ENCODE results near the gene FAM163B.

FAM163B gene

DNA sequence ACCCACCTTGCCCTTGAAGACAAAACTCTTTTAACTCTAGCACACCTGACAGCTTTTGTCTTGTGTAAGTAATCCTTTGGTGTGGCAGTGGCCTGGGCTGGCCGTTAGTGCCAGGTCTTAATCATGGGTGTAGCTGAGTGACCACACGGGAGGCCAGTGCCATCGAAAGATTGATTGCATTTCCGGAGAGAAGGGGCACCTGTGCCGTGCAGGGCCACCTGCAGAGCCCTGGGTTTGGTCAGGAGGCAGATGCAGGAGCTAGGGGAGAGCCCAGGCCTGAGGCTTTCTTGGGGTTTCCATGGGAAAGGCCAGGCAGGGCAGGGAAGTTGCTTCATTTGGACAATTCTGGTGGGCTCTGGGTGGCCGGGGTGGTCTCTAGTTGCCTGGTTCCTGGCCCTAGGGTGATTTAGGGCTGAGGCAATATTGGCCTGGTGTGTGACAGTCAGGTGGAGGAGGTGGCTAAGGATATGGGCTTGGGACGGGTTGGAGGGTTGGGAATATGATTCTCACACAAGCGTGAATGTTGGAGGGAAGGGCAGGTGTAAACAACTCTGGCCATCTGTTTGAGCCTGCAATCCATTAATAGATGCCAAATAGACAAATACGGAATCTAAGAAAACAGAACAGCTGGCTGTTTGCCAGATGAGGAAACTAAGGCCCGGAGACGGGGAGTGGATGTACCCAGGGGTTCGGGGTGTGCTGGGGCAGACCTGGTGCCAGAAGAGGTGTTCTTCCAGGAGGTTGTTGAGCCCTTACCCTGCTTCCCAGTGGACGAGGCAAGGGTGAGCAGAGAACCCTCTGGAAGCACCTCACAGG is 31.6 kb upstream of the FAM163B start:
- TF ChIP-seq KLF16 (tag by site-specific recombination; IDR thresholded peaks at IDR 0.05) (no peak), KLF10 (tag by site-specific recombination; IDR thresholded peaks at IDR 0.05) (no peak), ZNF184 (tag by site-specific recombination; IDR thresholded peaks at IDR 0.05) (no peak), ZNF324 (tag by site-specific recombination; IDR thresholded peaks at IDR 0.05) (no peak), ZNF266 (tag by site-specific recombination; IDR thresholded peaks at IDR 0.05; ENCODE audit: low read depth) (no peak), ZNF561 (tag by site-specific recombination; IDR thresholded peaks at IDR 0.05; ENCODE audit: borderline replicate concordance) (no peak), SCRT2 (tag by site-specific recombination; IDR thresholded peaks at IDR 0.05) (no peak), ZNF24 (tag by site-specific recombination; IDR thresholded peaks at IDR 0.05) (no peak), ZNF548 (tag by site-specific recombination; IDR thresholded peaks at IDR 0.05) (no peak), ZNF391 (tag by site-specific recombination; IDR thresholded peaks at IDR 0.05; ENCODE audit: borderline replicate concordance, low read depth) (no peak), ZNF302 (tag by site-specific recombination; IDR thresholded peaks at IDR 0.05; ENCODE audit: low read depth) (no peak), ZBTB17 (tag by site-specific recombination; IDR thresholded peaks at IDR 0.05) (no peak), ZNF16 (tag by site-specific recombination; IDR thresholded peaks at IDR 0.05; ENCODE audit: low read depth) (no peak), YY2 (tag by site-specific recombination; IDR thresholded peaks at IDR 0.05) (no peak), ZNF830 (tag by site-specific recombination; IDR thresholded peaks at IDR 0.05; ENCODE audit: low read depth) (no peak), ZNF521 (tag by site-specific recombination; IDR thresholded peaks at IDR 0.05) (no peak)
- TF ChIP-seq, protein P1, sequence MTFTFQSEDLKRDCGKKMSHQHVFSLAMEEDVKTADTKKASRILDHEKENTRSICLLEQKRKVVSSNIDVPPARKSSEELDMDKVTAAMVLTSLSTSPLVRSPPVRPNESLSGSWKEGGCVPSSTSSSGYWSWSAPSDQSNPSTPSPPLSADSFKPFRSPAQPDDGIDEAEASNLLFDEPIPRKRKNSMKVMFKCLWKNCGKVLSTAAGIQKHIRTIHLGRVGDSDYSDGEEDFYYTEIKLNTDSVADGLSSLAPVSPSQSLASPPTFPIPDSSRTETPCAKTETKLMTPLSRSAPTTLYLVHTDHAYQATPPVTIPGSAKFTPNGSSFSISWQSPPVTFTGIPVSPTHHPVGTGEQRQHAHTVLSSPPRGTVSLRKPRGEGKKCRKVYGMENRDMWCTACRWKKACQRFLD (tag by site-specific recombination; IDR thresholded peaks at IDR 0.05), result no peak
- TF ChIP-seq, protein P2, sequence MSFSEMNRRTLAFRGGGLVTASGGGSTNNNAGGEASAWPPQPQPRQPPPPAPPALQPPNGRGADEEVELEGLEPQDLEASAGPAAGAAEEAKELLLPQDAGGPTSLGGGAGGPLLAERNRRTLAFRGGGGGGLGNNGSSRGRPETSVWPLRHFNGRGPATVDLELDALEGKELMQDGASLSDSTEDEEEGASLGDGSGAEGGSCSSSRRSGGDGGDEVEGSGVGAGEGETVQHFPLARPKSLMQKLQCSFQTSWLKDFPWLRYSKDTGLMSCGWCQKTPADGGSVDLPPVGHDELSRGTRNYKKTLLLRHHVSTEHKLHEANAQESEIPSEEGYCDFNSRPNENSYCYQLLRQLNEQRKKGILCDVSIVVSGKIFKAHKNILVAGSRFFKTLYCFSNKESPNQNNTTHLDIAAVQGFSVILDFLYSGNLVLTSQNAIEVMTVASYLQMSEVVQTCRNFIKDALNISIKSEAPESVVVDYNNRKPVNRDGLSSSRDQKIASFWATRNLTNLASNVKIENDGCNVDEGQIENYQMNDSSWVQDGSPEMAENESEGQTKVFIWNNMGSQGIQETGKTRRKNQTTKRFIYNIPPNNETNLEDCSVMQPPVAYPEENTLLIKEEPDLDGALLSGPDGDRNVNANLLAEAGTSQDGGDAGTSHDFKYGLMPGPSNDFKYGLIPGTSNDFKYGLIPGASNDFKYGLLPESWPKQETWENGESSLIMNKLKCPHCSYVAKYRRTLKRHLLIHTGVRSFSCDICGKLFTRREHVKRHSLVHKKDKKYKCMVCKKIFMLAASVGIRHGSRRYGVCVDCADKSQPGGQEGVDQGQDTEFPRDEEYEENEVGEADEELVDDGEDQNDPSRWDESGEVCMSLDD (tag by site-specific recombination; IDR thresholded peaks at IDR 0.05), result no peak
- ChIA-PET POLR2A (no interaction called here), CTCF (interaction anchor here (1.4 kb wide), 1 partner anchor 86 kb away, joined by 3 read pairs; no protein-coding TSS in a partner anchor)
- H3K36me3 ChIP-seq (ENCODE audit: control insufficient read depth in 2 of 2, insufficient read depth in 1 of 2, low read length in 2 of 2), result no peaks in the 10 kb centered on the region
- no peak overlapping the region for H3K4me3 ChIP-seq (ENCODE audit: low read depth, low read length)
- no peaks in the 10 kb centered on the region for H3K9me3 ChIP-seq (ENCODE audit: control insufficient read depth, insufficient read depth, low read depth, low read length)
- H3K4me1 ChIP-seq (ENCODE audit: control insufficient read depth, insufficient read depth, low read length), result no peaks in the 10 kb centered on the region
- no peak overlapping the region for H3K27ac ChIP-seq (ENCODE audit: extremely low read depth, low read depth, low read length)

DNA sequence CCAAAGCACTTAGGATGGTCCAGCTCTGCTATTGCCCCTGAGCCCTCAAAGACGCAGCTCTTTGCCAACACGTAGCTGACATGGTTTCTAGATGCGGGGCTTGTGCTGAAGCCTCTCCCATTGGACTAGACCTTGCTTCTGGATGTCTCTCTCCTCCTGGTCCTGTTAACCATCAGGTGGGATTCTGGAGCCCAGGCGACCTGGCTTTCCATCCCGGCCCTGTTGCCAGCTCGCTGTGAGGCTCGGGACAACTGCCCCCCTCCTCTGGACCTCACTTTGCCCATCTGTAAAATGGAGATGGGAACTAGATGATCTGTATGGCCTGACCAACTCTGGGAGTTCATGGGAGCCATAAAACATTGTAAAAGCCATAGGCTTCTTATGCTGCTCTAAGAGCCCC is 31.0 kb upstream of the FAM163B start:
- Histone ChIP-seq H3K9me3 (ENCODE audit: control insufficient read depth, insufficient read depth, low read depth, low read length) (no peaks in the 10 kb centered on the region), H3K4me3 (ENCODE audit: low read depth, low read length) (no peak overlapping the region), H3K4me1 (ENCODE audit: control insufficient read depth, insufficient read depth, low read length) (no peaks in the 10 kb centered on the region), H3K27ac (ENCODE audit: extremely low read depth, low read depth, low read length) (no peak overlapping the region), H3K36me3 (ENCODE audit: control insufficient read depth in 2 of 2, insufficient read depth in 1 of 2, low read length in 2 of 2) (no peaks in the 10 kb centered on the region)
- ChIA-PET POLR2A (no interaction called here), CTCF (interaction anchor here (1.4 kb wide), 1 partner anchor 87 kb away, joined by 3 read pairs; no protein-coding TSS in a partner anchor)
- TF ChIP-seq ZNF174 (tag by site-specific recombination; IDR thresholded peaks at IDR 0.05), result no peak
- TF ChIP-seq, protein P3, sequence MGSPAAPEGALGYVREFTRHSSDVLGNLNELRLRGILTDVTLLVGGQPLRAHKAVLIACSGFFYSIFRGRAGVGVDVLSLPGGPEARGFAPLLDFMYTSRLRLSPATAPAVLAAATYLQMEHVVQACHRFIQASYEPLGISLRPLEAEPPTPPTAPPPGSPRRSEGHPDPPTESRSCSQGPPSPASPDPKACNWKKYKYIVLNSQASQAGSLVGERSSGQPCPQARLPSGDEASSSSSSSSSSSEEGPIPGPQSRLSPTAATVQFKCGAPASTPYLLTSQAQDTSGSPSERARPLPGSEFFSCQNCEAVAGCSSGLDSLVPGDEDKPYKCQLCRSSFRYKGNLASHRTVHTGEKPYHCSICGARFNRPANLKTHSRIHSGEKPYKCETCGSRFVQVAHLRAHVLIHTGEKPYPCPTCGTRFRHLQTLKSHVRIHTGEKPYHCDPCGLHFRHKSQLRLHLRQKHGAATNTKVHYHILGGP (tag by site-specific recombination; IDR thresholded peaks at IDR 0.05), result no peak
- no peak for TF ChIP-seq TRIM28 (IDR thresholded peaks at IDR 0.05; ENCODE audit: borderline replicate concordance, low read length)
- TF ChIP-seq, protein P4, sequence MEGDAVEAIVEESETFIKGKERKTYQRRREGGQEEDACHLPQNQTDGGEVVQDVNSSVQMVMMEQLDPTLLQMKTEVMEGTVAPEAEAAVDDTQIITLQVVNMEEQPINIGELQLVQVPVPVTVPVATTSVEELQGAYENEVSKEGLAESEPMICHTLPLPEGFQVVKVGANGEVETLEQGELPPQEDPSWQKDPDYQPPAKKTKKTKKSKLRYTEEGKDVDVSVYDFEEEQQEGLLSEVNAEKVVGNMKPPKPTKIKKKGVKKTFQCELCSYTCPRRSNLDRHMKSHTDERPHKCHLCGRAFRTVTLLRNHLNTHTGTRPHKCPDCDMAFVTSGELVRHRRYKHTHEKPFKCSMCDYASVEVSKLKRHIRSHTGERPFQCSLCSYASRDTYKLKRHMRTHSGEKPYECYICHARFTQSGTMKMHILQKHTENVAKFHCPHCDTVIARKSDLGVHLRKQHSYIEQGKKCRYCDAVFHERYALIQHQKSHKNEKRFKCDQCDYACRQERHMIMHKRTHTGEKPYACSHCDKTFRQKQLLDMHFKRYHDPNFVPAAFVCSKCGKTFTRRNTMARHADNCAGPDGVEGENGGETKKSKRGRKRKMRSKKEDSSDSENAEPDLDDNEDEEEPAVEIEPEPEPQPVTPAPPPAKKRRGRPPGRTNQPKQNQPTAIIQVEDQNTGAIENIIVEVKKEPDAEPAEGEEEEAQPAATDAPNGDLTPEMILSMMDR (tag by site-specific recombination; IDR thresholded peaks at IDR 0.05), result no peak
- no peak for TF ChIP-seq ZBTB21 (tag by site-specific recombination; IDR thresholded peaks at IDR 0.05)
- no peak for TF ChIP-seq OSR2 (tag by site-specific recombination; IDR thresholded peaks at IDR 0.05)
- no peak for TF ChIP-seq ZNF146 (tag by site-specific recombination; IDR thresholded peaks at IDR 0.05)
- no peak for TF ChIP-seq BCL11B (tag by site-specific recombination; IDR thresholded peaks at IDR 0.05; ENCODE audit: low read depth)
- TF ChIP-seq WT1 (tag by site-specific recombination; IDR thresholded peaks at IDR 0.05), result no peak
- no peak for TF ChIP-seq HOXC10 (CRISPR knock-in tag; IDR thresholded peaks at IDR 0.05)
- no peak for TF ChIP-seq ZBTB48 (tag by site-specific recombination; IDR thresholded peaks at IDR 0.05)
- TF ChIP-seq ZNF2 (tag by site-specific recombination; IDR thresholded peaks at IDR 0.05), result no peak
- no peak for TF ChIP-seq ZNF394 (tag by site-specific recombination; IDR thresholded peaks at IDR 0.05; ENCODE audit: borderline replicate concordance)
